Large intestine (tissue), 3 donors: ENCODE results near the gene FGG. TPM values are rescaled to one million over a fixed set of nuclear protein-coding genes. Genes with fewer than 3 reads are reported as not detected.

Source experiments
- DNase-seq, 2 donors: peaks; one replicate each; pipeline versions ENCODE4 v3.0.0 to v3.0.0-alpha.2; 2013
- H3K27ac ChIP-seq: one replicate; pipeline ENCODE4 v1.5.1; 2013; ENCODE audit warnings: low read length
- H3K27me3 ChIP-seq: 2 replicates; pipeline ENCODE4 v1.6.1; 2013; ENCODE audit warnings: low read length; ENCODE audit not compliant: control insufficient read depth, insufficient read depth
- H3K36me3 ChIP-seq: 2 replicates; pipeline ENCODE4 v1.6.1; 2013; ENCODE audit warnings: low read length; ENCODE audit not compliant: control insufficient read depth, insufficient read depth
- H3K4me1 ChIP-seq: one replicate; pipeline ENCODE4 v1.6.1; 2013; ENCODE audit warnings: low read length; ENCODE audit not compliant: control insufficient read depth, insufficient read depth
- H3K4me3 ChIP-seq: one replicate; pipeline ENCODE4 v1.5.1; 2013; ENCODE audit warnings: low read length
- H3K9me3 ChIP-seq: one replicate; pipeline ENCODE4 v1.6.1; 2013; ENCODE audit warnings: mild to moderate bottlenecking, low read depth, low read length, moderate library complexity; ENCODE audit not compliant: control insufficient read depth
- WGBS: methylation state at CpG from one replicate; pipeline ENCODE4 v1.1.5; 2013; ENCODE audit warnings: low lambda C conversion rate; ENCODE audit not compliant: insufficient coverage; 5-methylcytosine and 5-hydroxymethylcytosine counted together
- polyA plus RNA-seq: library from polyadenylated mRNA; unstranded; fragments of 120-200 nt; gene quantifications from one replicate; pipeline ENCODE4 v1.2.1, GENCODE V29; 2013

Gene FGG
- polyA plus RNA-seq, 1 donor: 40.5 TPM

DNA sequence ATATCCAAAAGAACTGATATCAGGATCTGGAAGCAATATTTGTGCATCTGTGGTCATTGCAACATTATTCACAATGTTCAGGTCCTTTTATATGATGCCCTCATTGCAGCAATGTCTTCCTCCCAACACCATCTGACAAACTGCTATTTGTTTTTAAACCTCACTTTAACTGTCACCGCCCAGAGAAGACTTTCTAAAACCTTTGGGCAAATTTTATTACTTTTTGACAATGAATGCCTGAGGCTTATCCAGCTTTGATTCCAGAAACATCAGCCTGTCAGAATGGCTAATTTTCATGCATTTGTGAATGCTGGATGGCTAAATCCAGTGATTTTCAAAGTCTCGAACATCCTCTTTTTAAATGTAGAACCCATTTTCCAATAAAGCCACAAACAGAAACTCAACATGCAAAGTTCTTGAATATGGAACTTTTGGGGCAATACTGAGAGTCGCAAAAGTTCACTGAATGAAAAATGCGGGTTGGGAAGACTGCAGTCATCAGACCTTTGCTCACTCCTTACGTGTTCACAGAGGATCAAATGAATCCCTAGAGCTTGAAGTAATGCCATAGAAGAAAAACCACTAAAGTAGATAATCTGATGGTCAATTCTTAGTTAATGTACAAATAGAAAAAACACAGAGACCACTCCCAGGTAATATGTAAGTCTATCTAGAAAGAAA lies 39.1 kb downstream of the FGG start:
- WGBS: 83% methylated on average over 1 of the region's 5 CpGs
- Histone ChIP-seq H3K9me3 (no peaks in the 10 kb centered on the region), H3K4me3 (no peak overlapping the region), H3K4me1 (peaks cover 2% of the 10 kb centered on the region), H3K27ac (no peak overlapping the region), H3K36me3 (peaks cover 9% of the 10 kb centered on the region), H3K27me3 (no peaks in the 10 kb centered on the region)
- DNase-seq: peak in 1 of 2 donors; percentile 29

- DNase-seq: no peak
- no CpG with 5 or more reads among the region's 5 CpGs for WGBS
- Histone ChIP-seq H3K27me3 (no peaks in the 10 kb centered on the region), H3K27ac (no peak overlapping the region), H3K36me3 (peaks cover 20% of the 10 kb centered on the region), H3K4me1 (no peaks in the 10 kb centered on the region), H3K4me3 (no peak overlapping the region), H3K9me3 (no peaks in the 10 kb centered on the region)
Observed at GRCh38 chr4:154569584-154569983, 42.9 kb downstream of the FGG start.

DNA sequence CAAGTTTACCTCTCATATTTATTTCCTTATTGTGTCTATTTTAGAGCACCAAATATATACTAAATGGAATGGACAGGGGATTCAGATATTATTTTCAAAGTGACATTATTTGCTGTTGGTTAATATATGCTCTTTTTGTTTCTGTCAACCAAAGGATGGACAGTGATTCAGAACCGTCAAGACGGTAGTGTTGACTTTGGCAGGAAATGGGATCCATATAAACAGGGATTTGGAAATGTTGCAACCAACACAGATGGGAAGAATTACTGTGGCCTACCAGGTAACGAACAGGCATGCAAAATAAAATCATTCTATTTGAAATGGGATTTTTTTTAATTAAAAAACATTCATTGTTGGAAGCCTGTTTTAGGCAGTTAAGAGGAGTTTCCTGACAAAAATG lies 43.4 kb downstream of the FGG start:
- 73% methylated on average over 3 of the region's 3 CpGs for WGBS
- Histone ChIP-seq H3K4me1 (no peaks in the 10 kb centered on the region), H3K4me3 (no peak overlapping the region)

DNA sequence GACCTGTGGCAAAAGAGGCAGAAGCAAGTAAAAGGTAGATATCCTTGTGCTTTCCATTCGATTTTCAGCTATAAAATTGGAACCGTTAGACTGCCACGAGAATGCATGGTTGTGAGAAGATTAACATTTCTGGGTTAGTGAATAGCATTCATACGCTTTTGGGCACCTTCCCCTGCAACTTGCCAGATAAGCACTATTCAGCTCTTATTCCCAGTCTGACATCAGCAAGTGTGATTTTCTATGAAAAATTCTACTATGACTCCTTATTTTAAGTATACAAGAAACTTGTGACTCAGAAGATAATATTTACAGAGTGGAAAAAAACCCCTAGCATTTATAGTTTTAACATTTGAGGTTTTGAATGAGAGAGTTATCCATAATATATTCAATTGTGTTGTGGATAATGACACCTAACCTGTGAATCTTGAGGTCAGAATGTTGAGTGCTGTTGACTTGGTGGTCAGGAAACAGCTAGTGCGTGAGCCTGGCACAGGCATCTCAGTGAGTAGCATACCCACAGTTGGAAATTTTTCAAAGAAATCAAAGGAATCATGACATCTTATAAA lies 45.7 kb downstream of the FGG start:
- no peak for DNase-seq
- H3K4me3 ChIP-seq: no peak overlapping the region
- H3K27me3 ChIP-seq: no peaks in the 10 kb centered on the region
- peaks cover 20% of the 10 kb centered on the region for H3K36me3 ChIP-seq
- H3K27ac ChIP-seq: no peak overlapping the region
- WGBS: no CpG with 5 or more reads among the region's 5 CpGs
- H3K9me3 ChIP-seq: no peaks in the 10 kb centered on the region
- H3K4me1 ChIP-seq: peaks cover 2% of the 10 kb centered on the region

More for the DNA sequence above, 43.4 kb downstream of the FGG start:
- Histone ChIP-seq H3K27ac (no peak overlapping the region), H3K36me3 (peaks cover 20% of the 10 kb centered on the region), H3K27me3 (no peaks in the 10 kb centered on the region), H3K9me3 (no peaks in the 10 kb centered on the region)
- DNase-seq: no peak

DNA sequence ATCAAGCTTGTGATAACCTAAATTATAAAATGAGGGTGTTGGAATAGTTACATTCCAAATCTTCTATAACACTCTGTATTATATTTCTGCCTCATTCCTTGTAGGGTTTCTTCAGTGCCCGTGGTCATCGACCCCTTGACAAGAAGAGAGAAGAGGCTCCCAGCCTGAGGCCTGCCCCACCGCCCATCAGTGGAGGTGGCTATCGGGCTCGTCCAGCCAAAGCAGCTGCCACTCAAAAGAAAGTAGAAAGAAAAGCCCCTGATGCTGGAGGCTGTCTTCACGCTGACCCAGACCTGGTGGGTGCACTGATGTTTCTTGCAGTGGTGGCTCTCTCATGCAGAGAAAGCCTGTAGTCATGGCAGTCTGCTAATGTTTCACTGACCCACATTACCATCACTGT lies 46.8 kb downstream of the FGG start:
- Histone ChIP-seq H3K27ac (no peak overlapping the region), H3K9me3 (no peaks in the 10 kb centered on the region), H3K36me3 (peaks cover 20% of the 10 kb centered on the region), H3K27me3 (no peaks in the 10 kb centered on the region), H3K4me1 (peaks cover 6% of the 10 kb centered on the region), H3K4me3 (no peak overlapping the region)
- no peak for DNase-seq
- WGBS: no CpG with 5 or more reads among the region's 6 CpGs

- Histone ChIP-seq H3K27me3 (no peaks in the 10 kb centered on the region), H3K4me3 (peak overlapping the region; percentile 45), H3K4me1 (peaks cover 14% of the 10 kb centered on the region), H3K9me3 (no peaks in the 10 kb centered on the region), H3K27ac (no peak overlapping the region), H3K36me3 (peaks cover 16% of the 10 kb centered on the region)
- 0% methylated on average over 1 of the region's 1 CpG for WGBS
- DNase-seq: no peak
Observed at GRCh38 chr4:154564311-154564710, 48.1 kb downstream of the FGG start.

- Histone ChIP-seq H3K27ac (peak within 1 kb of the TSS; percentile 4), H3K4me3 (peak within 1 kb of the TSS; percentile 45), H3K27me3 (no peaks in the 10 kb centered on the region), H3K9me3 (no peaks in the 10 kb centered on the region), H3K4me1 (peaks cover 14% of the 10 kb centered on the region), H3K36me3 (peaks cover 8% of the 10 kb centered on the region)
- 71% methylated on average over 1 of the region's 2 CpGs for WGBS
- peak in 1 of 2 donors; percentile 67 for DNase-seq
Observed at GRCh38 chr4:154562697-154563254, 49.7 kb downstream of the FGG start, which contains the start of gene FGB. TSS of gene FGB (plus strand) at chr4:154563011. CDS start at chr4:154563019, 8 bp downstream.

DNA sequence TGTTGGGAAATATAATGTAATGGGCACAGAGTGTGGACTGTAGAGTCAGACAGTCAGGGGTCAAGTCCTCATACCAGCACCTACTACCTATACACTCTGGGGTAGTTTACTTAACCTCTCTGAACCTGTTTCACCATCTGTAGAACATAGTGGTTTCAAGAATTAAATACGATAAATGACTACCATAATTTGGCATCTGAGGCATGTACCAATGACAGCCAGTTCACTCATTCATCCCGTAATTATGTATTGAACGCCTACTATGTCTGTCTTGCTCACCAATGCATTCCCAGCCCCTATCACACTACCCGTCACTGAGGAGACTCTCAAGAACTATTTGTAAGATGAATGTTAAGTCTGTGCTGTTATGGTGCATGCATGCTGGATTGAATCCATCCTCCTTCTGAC lies 51.6 kb downstream of the FGG start:
- H3K27me3 ChIP-seq: no peaks in the 10 kb centered on the region
- no peak overlapping the region for H3K4me3 ChIP-seq
- peaks cover 14% of the 10 kb centered on the region for H3K4me1 ChIP-seq
- 60% methylated on average over 1 of the region's 4 CpGs for WGBS
- H3K36me3 ChIP-seq: no peaks in the 10 kb centered on the region
- H3K9me3 ChIP-seq: no peaks in the 10 kb centered on the region
- DNase-seq: no peak
- peak overlapping the region; percentile 76 for H3K27ac ChIP-seq

GRCh38 chr4:154560419-154560801 lies 52.0 kb downstream of the FGG start:
- Histone ChIP-seq H3K4me1 (peaks cover 14% of the 10 kb centered on the region), H3K27me3 (no peaks in the 10 kb centered on the region), H3K9me3 (no peaks in the 10 kb centered on the region), H3K27ac (peak overlapping the region; percentile 76), H3K4me3 (no peak overlapping the region), H3K36me3 (no peaks in the 10 kb centered on the region)
- DNase-seq: no peak
- no CpG with 5 or more reads among the region's 1 CpG for WGBS

DNA sequence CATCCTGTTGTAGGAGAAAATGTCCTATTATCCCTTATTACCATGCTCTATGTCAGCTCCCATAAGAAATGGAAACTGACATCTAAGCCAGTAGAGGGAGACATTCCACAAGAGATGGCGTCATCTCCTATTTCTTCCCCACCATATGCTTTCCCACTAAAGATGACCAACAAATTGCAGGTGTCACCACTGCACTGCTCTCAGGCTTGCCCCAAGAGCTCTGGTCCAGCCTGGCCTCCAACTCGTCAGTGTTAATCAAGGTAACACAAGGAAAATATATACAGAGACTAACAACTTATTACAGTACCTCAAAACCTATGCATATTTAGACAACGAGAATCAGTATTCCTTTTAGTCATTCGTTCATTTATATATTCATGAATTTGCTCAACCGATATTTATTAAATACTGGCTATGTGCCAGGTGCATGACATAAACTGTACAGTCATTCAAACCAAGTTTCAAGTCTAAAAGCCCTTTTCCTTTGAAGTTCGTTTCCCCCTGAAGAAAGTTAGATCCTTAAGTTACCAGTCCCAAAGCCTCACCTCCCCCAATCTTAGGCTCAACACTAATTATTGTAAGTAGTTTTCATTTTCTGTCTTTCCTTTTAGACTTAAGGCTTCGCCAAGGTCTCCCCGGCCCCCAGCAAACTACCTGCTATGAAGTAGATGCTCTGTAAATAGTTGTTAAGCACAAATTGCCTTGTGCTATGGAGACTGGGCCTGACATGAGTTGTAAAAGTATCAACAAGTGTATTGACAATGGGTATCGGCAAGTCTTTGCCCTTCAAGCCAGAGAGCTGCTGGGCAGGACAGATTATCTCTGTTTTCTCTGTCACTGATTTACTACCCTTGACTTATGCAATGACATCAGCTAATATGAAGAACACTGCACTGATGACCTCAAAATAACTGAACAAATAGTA lies 52.7 kb downstream of the FGG start:
- DNase-seq: peak; percentile 78 to 93
- H3K4me3 ChIP-seq: no peak overlapping the region
- H3K4me1 ChIP-seq: peaks cover 14% of the 10 kb centered on the region
- no peaks in the 10 kb centered on the region for H3K36me3 ChIP-seq
- H3K27me3 ChIP-seq: no peaks in the 10 kb centered on the region
- no peaks in the 10 kb centered on the region for H3K9me3 ChIP-seq
- H3K27ac ChIP-seq: peak overlapping the region; percentile 76
- WGBS: 49% methylated on average over 4 of the region's 9 CpGs
